CD4-positive, alpha-beta memory T cell (primary cell): ENCODE measurements around the gene KMT2D. TPM values are rescaled to one million over a fixed set of nuclear protein-coding genes. Genes with fewer than 3 reads are reported as not detected.
A peak's percentile ranks its signal among the peaks of the same experiment; 100 is the strongest.

Source experiments
- CTCF ChIA-PET: fragments of 350-600 bp; sonication (Branson Sonifier 250); formaldehyde crosslinking; loops from one replicate; lab custom pipeline; 2021; ENCODE audit warnings: inconsistent platforms; ENCODE audit not compliant: partially characterized antibody; lab: Charles Lee
- POLR2A ChIA-PET: fragments of 350-600 bp; sonication (Branson Sonifier 250); formaldehyde crosslinking; loops from one replicate; lab custom pipeline; 2021; ENCODE audit not compliant: partially characterized antibody; lab: Charles Lee
- DNase-seq, 5 donors: peaks; one replicate each; pipeline versions ENCODE4 v3.0.0 to v3.0.0-alpha.2; 2020 to 2022; ENCODE audit warnings: mixed read lengths in 1 of 5
- H3K27ac ChIP-seq: one replicate; pipeline ENCODE4 v1.7.0; 2013; ENCODE audit warnings: low read depth, low read length
- H3K27me3 ChIP-seq: 2 replicates; pipeline ENCODE4 v1.7.0; 2013; ENCODE audit warnings: mild to moderate bottlenecking, low read length, moderate library complexity; ENCODE audit not compliant: insufficient read depth
- H3K36me3 ChIP-seq: 2 replicates; pipeline ENCODE4 v1.7.0; 2013; ENCODE audit warnings: mild to moderate bottlenecking, low read length, moderate library complexity; ENCODE audit not compliant: insufficient read depth
- H3K4me1 ChIP-seq: 2 replicates; pipeline ENCODE4 v1.7.0; 2013; ENCODE audit warnings: mild to moderate bottlenecking, low read length, moderate library complexity; ENCODE audit not compliant: insufficient read depth
- H3K4me3 ChIP-seq, 2 donors: one replicate each; pipeline ENCODE4 v1.7.0; 2013; ENCODE audit warnings: low read length in 2 of 2, mild to moderate bottlenecking in 1 of 2
- H3K9me3 ChIP-seq, 2 donors: one replicate each; pipeline ENCODE4 v1.7.0; 2013; ENCODE audit warnings: low read length in 2 of 2, control low read depth in 1 of 2; ENCODE audit not compliant: control insufficient read depth in 1 of 2
- H3K27ac Mint-ChIP-seq, 7 donors: one replicate each; pipeline ENCODE4 v1.8.0; 2020 to 2021; ENCODE audit warnings: mixed read lengths in 7 of 7, mild to moderate bottlenecking in 6 of 7, inconsistent platforms in 3 of 7, moderate library complexity in 3 of 7
- H3K27me3 Mint-ChIP-seq, 2 donors: one replicate each; pipeline ENCODE4 v1.8.0; 2020 to 2021; ENCODE audit warnings: mixed read lengths in 2 of 2
- H3K36me3 Mint-ChIP-seq, 2 donors: one replicate each; pipeline ENCODE4 v1.8.0; 2020 to 2021; ENCODE audit warnings: mixed read lengths in 2 of 2, inconsistent platforms in 1 of 2, mild to moderate bottlenecking in 1 of 2
- H3K4me1 Mint-ChIP-seq, 4 donors: one replicate each; pipeline ENCODE4 v1.8.0; 2020 to 2021; ENCODE audit warnings: mixed read lengths in 4 of 4, mild to moderate bottlenecking in 1 of 4
- H3K4me3 Mint-ChIP-seq, 8 donors: one replicate each; pipeline ENCODE4 v1.8.0; 2020 to 2021; ENCODE audit warnings: mixed read lengths in 8 of 8, mild to moderate bottlenecking in 7 of 8, moderate library complexity in 6 of 8, inconsistent platforms in 3 of 8
- H3K9me3 Mint-ChIP-seq, 8 donors: one replicate each; pipeline ENCODE4 v1.8.0; 2020 to 2021; ENCODE audit warnings: mixed read lengths in 8 of 8, mild to moderate bottlenecking in 5 of 8, inconsistent platforms in 3 of 8, moderate library complexity in 1 of 8
- intact Hi-C: fragments of 100-400 bp; cut with micrococcal nuclease; formaldehyde crosslinking; loops from one replicate; pipeline ENCODE4 v1.15.1; 2023
- polyA plus RNA-seq, 2 donors: library from polyadenylated mRNA; unstranded; fragments of 300-500 nt; fragmentation: Illumina TruSeq; gene quantifications; one replicate each; pipeline ENCODE4 v1.2.3, GENCODE V29; 2021
- total RNA-seq, 2 experiments: library from RNA; stranded (reverse); gene quantifications; one replicate each; pipeline ENCODE4 v1.2.3, GENCODE V29; 2021

Gene KMT2D
- total and polyA plus RNA-seq, 4 experiments from 2014 or later = 0.16 to 159 (median 79.8) TPM

DNA sequence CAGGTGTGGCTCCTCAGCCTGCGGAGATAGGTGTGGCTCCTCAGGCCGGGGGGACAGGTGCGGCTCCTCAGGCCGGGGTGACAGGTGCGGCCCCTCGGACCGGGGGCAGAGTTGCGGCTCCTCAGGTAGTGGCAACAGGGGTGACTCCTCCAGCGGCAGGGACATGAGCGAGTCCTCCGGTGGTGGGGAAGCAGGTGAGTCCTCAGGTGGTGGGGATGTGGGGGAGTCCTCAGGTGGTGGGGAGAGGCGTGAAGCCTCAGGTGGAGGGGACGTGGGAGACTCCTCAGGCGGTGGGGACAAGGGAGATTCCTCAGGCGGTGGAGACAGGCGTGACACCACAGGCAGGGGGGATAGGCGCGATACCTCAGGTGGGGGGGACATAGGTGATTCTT lies 9.2 kb downstream of the KMT2D start:
- no peak overlapping the region for H3K4me3 Mint-ChIP-seq
- peak overlapping the region in 1 of 7 donors; percentile 22 for H3K27ac Mint-ChIP-seq
- H3K4me3 ChIP-seq = no peak overlapping the region
- ChIA-PET POLR2A (interaction anchor here (0.8 kb wide), 1 partner anchor 9 kb away, joined by 3 read pairs; the partner anchor contains the start of gene KMT2D), CTCF (no interaction called here)
- H3K9me3 Mint-ChIP-seq = no peaks in the 10 kb centered on the region
- H3K27me3 ChIP-seq = no peaks in the 10 kb centered on the region
- no peak for DNase-seq
- peaks cover 56 to 89% of the 10 kb centered on the region in 2 donors for H3K36me3 Mint-ChIP-seq
- intact Hi-C loops = no loop called here
- H3K27ac ChIP-seq = no peak overlapping the region
- peaks cover 83% of the 10 kb centered on the region for H3K36me3 ChIP-seq
- H3K9me3 ChIP-seq = no peaks in the 10 kb centered on the region
- peaks cover 19% of the 10 kb centered on the region for H3K4me1 ChIP-seq
- H3K27me3 Mint-ChIP-seq = no peaks in the 10 kb centered on the region
- peaks cover 20 to 41% (median 23%) of the 10 kb centered on the region in 4 donors for H3K4me1 Mint-ChIP-seq

DNA sequence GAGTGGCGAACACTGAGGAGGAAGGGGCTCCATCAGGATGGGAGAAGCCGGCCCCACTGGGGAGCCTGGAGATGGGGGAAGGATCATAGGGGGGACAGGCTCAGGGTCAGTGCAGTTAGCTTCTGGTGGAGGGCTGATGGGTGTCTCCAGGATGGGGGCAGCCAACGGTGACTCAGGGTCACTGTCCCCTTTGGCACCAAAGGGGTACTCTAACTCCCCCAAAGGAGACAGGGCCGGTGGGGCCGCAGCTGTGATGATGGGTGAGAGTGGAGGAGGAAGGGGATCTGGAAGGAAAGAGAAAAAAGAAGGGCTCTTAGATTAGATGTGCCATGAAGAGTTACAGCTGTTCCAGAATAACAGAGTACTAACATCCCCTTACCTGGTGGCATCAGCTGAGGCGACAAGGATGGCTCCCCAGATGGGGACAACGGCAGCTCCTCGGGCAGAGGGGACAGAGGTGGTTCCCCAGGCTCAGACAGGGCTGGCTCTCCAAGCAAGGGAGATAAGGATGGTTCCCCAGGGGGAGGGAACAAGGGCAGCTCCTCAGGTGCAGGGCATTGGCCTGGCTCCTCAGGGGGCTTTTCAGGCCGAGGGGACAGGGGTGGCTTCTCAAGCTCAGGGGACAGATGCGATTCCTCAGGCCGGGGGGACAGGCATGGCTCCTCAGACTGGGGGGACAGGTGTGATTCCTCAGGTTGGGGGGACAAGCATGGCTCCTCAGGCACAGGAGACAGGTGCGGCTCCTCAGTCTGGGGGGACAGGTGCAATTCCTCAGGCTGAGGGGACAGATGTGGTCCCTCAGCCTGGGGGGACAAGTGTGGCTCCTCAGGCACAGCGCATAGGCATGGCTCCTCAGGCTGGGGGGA lies 9.9 kb downstream of the KMT2D start:
- peak overlapping the region in 2 of 7 donors; percentile 22 to 31 for H3K27ac Mint-ChIP-seq
- Histone ChIP-seq H3K27ac (no peak overlapping the region), H3K4me3 (no peak overlapping the region), H3K4me1 (peaks cover 12% of the 10 kb centered on the region), H3K36me3 (peaks cover 89% of the 10 kb centered on the region), H3K9me3 (no peaks in the 10 kb centered on the region), H3K27me3 (no peaks in the 10 kb centered on the region)
- no peak overlapping the region for H3K4me3 Mint-ChIP-seq
- intact Hi-C loops = no loop called here
- ChIA-PET CTCF (interaction anchor here (4.0 kb wide), 1 partner anchor 13 kb away, joined by 20 read pairs; no protein-coding TSS in a partner anchor), POLR2A (interaction anchor here (0.8 to 1.2 kb wide), 2 partner anchors 9 to 19 kb away, joined by 3 read pairs; partner anchors contain the start of genes KMT2D and RHEBL1)
- peaks cover 62 to 89% of the 10 kb centered on the region in 2 donors for H3K36me3 Mint-ChIP-seq
- peaks cover 15 to 34% (median 17%) of the 10 kb centered on the region in 4 donors for H3K4me1 Mint-ChIP-seq
- H3K9me3 Mint-ChIP-seq = no peaks in the 10 kb centered on the region
- no peak for DNase-seq
- H3K27me3 Mint-ChIP-seq = no peaks in the 10 kb centered on the region

DNA sequence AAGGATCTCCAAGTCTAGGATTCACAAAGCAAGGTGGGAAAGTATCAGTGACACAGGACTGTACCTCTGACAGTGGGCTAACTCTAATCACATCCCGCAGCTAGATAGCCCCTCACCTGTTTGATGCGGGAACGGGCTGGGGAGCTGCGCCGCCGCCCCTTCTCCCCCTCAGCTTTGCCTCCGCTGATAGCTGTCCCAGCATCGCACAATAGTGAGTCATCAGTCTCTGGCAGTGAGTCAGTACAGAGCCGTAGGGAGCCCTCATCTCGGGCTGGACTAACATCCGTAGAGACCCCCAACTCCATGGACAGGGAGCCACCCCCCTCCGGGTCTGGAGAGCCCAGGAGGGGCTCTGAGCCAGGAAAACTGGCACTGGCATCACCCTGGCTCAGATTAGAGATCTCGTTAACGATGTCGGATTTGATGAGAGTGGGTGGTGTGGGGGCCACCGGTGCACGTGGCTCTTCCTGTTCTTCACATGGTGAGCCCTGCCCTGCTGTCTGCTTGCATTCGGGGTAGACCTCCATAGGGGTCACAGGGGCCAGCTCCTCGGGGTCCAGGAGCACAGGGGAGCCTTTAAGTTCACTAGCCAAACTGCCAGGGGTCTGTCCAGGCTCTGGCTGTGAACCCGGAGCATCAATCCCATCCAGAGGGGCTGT lies 10.9 kb downstream of the KMT2D start:
- H3K9me3 ChIP-seq = no peaks in the 10 kb centered on the region
- no peaks in the 10 kb centered on the region for H3K9me3 Mint-ChIP-seq
- ChIA-PET CTCF (interaction anchor here (2.1 to 4.0 kb wide), 2 partner anchors 14 to 39 kb away, joined by 9 to 20 read pairs; no protein-coding TSS in a partner anchor), POLR2A (interaction anchor here (0.7 to 1.2 kb wide), 2 partner anchors 18 to 20 kb away, joined by 3 read pairs; partner anchors contain the start of gene RHEBL1)
- no peaks in the 10 kb centered on the region for H3K27me3 Mint-ChIP-seq
- H3K4me1 Mint-ChIP-seq = peaks cover 6 to 25% (median 8%) of the 10 kb centered on the region in 4 donors
- H3K36me3 Mint-ChIP-seq = peaks cover 60 to 88% of the 10 kb centered on the region in 2 donors
- DNase-seq = no peak
- intact Hi-C loops = no loop called here
- no peak overlapping the region for H3K4me3 ChIP-seq
- no peak overlapping the region for H3K27ac Mint-ChIP-seq
- H3K27ac ChIP-seq = no peak overlapping the region
- H3K27me3 ChIP-seq = no peaks in the 10 kb centered on the region
- H3K4me1 ChIP-seq = peaks cover 2% of the 10 kb centered on the region
- no peak overlapping the region for H3K4me3 Mint-ChIP-seq
- peaks cover 94% of the 10 kb centered on the region for H3K36me3 ChIP-seq

- H3K4me3 Mint-ChIP-seq = peak overlapping the region in 1 of 8 donors; percentile 26
- Histone ChIP-seq H3K27me3 (no peaks in the 10 kb centered on the region), H3K9me3 (no peaks in the 10 kb centered on the region), H3K27ac (no peak overlapping the region), H3K36me3 (peaks cover 94% of the 10 kb centered on the region), H3K4me3 (no peak overlapping the region), H3K4me1 (no peaks in the 10 kb centered on the region)
- H3K36me3 Mint-ChIP-seq = peaks cover 64 to 92% of the 10 kb centered on the region in 2 donors
- DNase-seq = no peak
- no peaks in the 10 kb centered on the region for H3K27me3 Mint-ChIP-seq
- H3K9me3 Mint-ChIP-seq = no peaks in the 10 kb centered on the region
- ChIA-PET POLR2A (no interaction called here), CTCF (interaction anchor here (0.9 to 4.0 kb wide), 4 partner anchors 10 to 40 kb away, joined by 3 to 20 read pairs (median 6); no protein-coding TSS in a partner anchor)
- H3K27ac Mint-ChIP-seq = peak overlapping the region in 1 of 7 donors; percentile 59
- H3K4me1 Mint-ChIP-seq = peaks cover 3 to 26% (median 7%) of the 10 kb centered on the region in 4 donors
- intact Hi-C loops = no loop called here
Observed at GRCh38 chr12:49048953-49049352, 11.6 kb downstream of the KMT2D start.

DNA sequence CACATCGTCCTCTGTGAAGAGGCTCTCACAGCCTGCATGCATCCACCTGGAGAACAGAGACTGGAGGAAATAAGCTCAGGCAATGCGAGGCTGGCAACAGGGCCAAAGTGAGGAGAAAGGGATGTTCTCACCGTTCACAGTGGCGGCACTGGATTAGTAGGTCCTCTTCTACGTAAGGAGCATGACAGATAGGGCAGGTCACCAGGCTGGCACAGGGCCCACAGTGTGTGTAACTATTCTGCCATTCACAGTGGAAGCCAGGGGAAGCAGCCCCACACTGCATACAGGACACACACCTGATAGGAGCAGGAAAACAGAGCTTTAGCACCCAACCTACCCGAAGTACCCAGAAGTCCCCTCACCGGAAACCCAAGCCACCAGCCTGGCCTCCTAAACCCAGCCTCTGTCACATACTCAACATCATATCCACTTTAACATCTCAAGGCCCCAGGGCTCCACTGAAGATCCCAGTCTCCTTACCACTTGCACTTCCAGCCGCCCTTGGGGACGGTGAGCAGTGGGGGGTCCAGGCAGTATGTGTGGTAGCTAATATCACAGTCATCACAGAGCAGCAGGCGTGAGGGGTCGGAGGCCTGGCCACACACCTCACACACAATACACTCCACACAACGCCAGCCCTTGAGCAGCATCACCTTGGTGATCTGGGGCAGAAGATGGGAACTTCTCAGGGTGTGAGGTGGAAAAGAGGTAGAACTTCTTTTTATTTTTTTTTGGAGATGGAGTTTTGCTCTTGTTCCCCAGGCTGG lies 14.3 kb downstream of the KMT2D start:
- H3K36me3 ChIP-seq = peaks cover 93% of the 10 kb centered on the region
- H3K27me3 ChIP-seq = no peaks in the 10 kb centered on the region
- ChIA-PET POLR2A (interaction anchor here (0.6 to 1.0 kb wide), 3 partner anchors 28 to 53 kb away, joined by 3 to 4 read pairs (median 4); no protein-coding TSS in a partner anchor), CTCF (interaction anchor here (1.0 kb wide), 2 partner anchors 17 to 54 kb away, joined by 3 read pairs; no protein-coding TSS in a partner anchor)
- H3K9me3 ChIP-seq = no peaks in the 10 kb centered on the region
- no peaks in the 10 kb centered on the region for H3K9me3 Mint-ChIP-seq
- H3K4me3 ChIP-seq = no peak overlapping the region
- no peaks in the 10 kb centered on the region for H3K27me3 Mint-ChIP-seq
- no peaks in the 10 kb centered on the region for H3K4me1 ChIP-seq
- no peak overlapping the region for H3K4me3 Mint-ChIP-seq
- H3K4me1 Mint-ChIP-seq = peaks cover 3 to 18% (median 6%) of the 10 kb centered on the region in 4 donors
- peaks cover 52 to 91% of the 10 kb centered on the region in 2 donors for H3K36me3 Mint-ChIP-seq
- H3K27ac Mint-ChIP-seq = peak overlapping the region in 1 of 7 donors; percentile 57
- DNase-seq = no peak
- no peak overlapping the region for H3K27ac ChIP-seq
- intact Hi-C loops = no loop called here

GRCh38 chr12:49044660-49045059 lies 15.9 kb downstream of the KMT2D start:
- Histone ChIP-seq H3K4me1 (no peaks in the 10 kb centered on the region), H3K9me3 (no peaks in the 10 kb centered on the region), H3K27me3 (no peaks in the 10 kb centered on the region), H3K27ac (no peak overlapping the region), H3K36me3 (peaks cover 88% of the 10 kb centered on the region), H3K4me3 (no peak overlapping the region)
- DNase-seq = no peak
- no peaks in the 10 kb centered on the region for H3K9me3 Mint-ChIP-seq
- peaks cover 47 to 90% of the 10 kb centered on the region in 2 donors for H3K36me3 Mint-ChIP-seq
- H3K4me3 Mint-ChIP-seq = no peak overlapping the region
- peak overlapping the region in 3 of 7 donors; percentile 37 to 92 (median 61) for H3K27ac Mint-ChIP-seq
- CTCF ChIA-PET = interaction anchor here (0.6 to 3.0 kb wide), 20 partner anchors 11 to 105 kb away, joined by 3 to 17 read pairs (median 4); partner anchors contain the start of genes DDN and WNT1
- POLR2A ChIA-PET = interaction anchor here (0.8 kb wide), 1 partner anchor 191 kb away, joined by 3 read pairs; no protein-coding TSS in a partner anchor
- H3K4me1 Mint-ChIP-seq = peaks cover 3 to 10% (median 4%) of the 10 kb centered on the region in 4 donors
- intact Hi-C loops = no loop called here
- no peaks in the 10 kb centered on the region for H3K27me3 Mint-ChIP-seq
